GM19467 (cell line): ENCODE results near the gene EML1.

Experiments used
- ATAC-seq: cut with Tn5 transposase; IDR thresholded peaks from one replicate; pipeline ENCODE4 v1.9.1; 2021; ENCODE audit warnings: mild to moderate bottlenecking, moderate library complexity; ENCODE audit not compliant: unreplicated experiment

Gene EML1

GRCh38 chr14:99802301-99803105, 9.3 kb downstream of the EML1 start:
- ATAC-seq: no peak

GRCh38 chr14:99803106-99803775, 10.0 kb downstream of the EML1 start:
- no peak for ATAC-seq

GRCh38 chr14:99803803-99804202, 10.6 kb downstream of the EML1 start:
- ATAC-seq: no peak

GRCh38 chr14:99805757-99806439, 12.7 kb downstream of the EML1 start:
- no peak for ATAC-seq

- no peak for ATAC-seq
Observed at GRCh38 chr14:99806836-99807235, 13.6 kb downstream of the EML1 start.

GRCh38 chr14:99807413-99808153, 14.4 kb downstream of the EML1 start:
- no peak for ATAC-seq

GRCh38 chr14:99808154-99808505, 14.9 kb downstream of the EML1 start:
- ATAC-seq: no peak

GRCh38 chr14:99808515-99808914, 15.3 kb downstream of the EML1 start:
- ATAC-seq: no peak

- ATAC-seq: no peak
Observed at GRCh38 chr14:99809360-99809759, 16.1 kb downstream of the EML1 start.

- no peak for ATAC-seq
Observed at GRCh38 chr14:99809859-99810558, 16.8 kb downstream of the EML1 start.

GRCh38 chr14:99810559-99810874, 17.3 kb downstream of the EML1 start:
- ATAC-seq: no peak

GRCh38 chr14:99812096-99812750, 19.0 kb downstream of the EML1 start:
- no peak for ATAC-seq

- no peak for ATAC-seq
Observed at GRCh38 chr14:99812892-99813291, 19.7 kb downstream of the EML1 start.

GRCh38 chr14:99815696-99816095, 22.5 kb downstream of the EML1 start:
- no peak for ATAC-seq

GRCh38 chr14:99816217-99816616, 23.0 kb downstream of the EML1 start:
- ATAC-seq: no peak

- no peak for ATAC-seq
Observed at GRCh38 chr14:99816642-99817041, 23.4 kb downstream of the EML1 start.

GRCh38 chr14:99817331-99817730, 24.1 kb downstream of the EML1 start:
- ATAC-seq: no peak

GRCh38 chr14:99818503-99819036, 25.4 kb downstream of the EML1 start:
- ATAC-seq: no peak

GRCh38 chr14:99819514-99819913, 26.3 kb downstream of the EML1 start:
- no peak for ATAC-seq

GRCh38 chr14:99820702-99821331, 27.6 kb downstream of the EML1 start:
- no peak for ATAC-seq
